Muscle layer of colon (tissue), 2 donors: ENCODE results near the gene SLC29A1.
A peak's percentile ranks its signal among the peaks of the same experiment; 100 is the strongest.

Experiments
- H3K27ac ChIP-seq: one replicate; pipeline ENCODE4 v1.7.0; 2013; ENCODE audit warnings: low read depth, mild to moderate bottlenecking, low read length, moderate library complexity
- H3K27me3 ChIP-seq, 2 donors: one replicate each; pipeline ENCODE4 v1.7.0; 2013; ENCODE audit warnings: low read length in 2 of 2, mild to moderate bottlenecking in 2 of 2; ENCODE audit not compliant: insufficient read depth in 2 of 2, control insufficient read depth in 1 of 2
- H3K36me3 ChIP-seq: one replicate; pipeline ENCODE4 v1.7.0; 2013; ENCODE audit warnings: mild to moderate bottlenecking, low read length; ENCODE audit not compliant: insufficient read depth
- H3K4me1 ChIP-seq: one replicate; pipeline ENCODE4 v1.7.0; 2013; ENCODE audit warnings: mild to moderate bottlenecking, low read length; ENCODE audit not compliant: insufficient read depth
- H3K4me3 ChIP-seq, 2 donors: one replicate each; pipeline ENCODE4 v1.7.0; 2013; ENCODE audit warnings: low read length in 2 of 2, low read depth in 1 of 2, mild to moderate bottlenecking in 1 of 2, moderate library complexity in 1 of 2
- H3K9ac ChIP-seq: one replicate; pipeline ENCODE4 v1.7.0; 2013; ENCODE audit warnings: low read length
- H3K9me3 ChIP-seq: one replicate; pipeline ENCODE4 v1.7.0; 2013; ENCODE audit warnings: mild to moderate bottlenecking, low read length
- donor health status: abdominal sarcoma.
- donor health status: Adenocarcinoma of cecum.

SLC29A1 gene

DNA sequence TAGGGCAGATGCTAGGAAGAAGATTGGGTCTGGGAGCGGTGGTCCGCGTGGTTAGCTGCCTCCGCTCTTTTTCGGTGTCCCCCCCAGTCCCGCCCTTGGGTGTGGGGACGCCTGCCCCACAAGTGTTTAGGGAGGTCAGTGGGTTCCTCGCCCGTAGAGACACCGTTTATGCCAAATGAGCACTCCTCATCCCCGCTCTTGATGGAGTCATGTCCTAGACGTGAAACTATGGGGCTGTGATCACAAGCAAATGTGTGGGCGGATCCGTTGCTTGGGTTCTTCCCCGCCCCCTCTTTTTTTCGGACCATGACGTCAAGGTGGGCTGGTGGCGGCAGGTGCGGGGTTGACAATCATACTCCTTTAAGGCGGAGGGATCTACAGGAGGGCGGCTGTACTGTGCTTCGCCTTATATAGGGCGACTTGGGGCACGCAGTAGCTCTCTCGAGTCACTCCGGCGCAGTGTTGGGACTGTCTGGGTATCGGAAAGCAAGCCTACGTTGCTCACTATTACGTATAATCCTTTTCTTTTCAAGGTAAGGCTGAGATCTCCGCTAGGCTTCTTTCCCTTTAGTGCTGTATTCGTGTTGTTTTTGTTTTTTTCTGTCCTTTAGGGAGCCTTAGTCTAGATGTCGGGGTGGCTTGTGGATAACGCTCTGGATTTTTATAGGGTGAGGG, 23.4 kb downstream of the SLC29A1 start, which contains the start of gene HSP90AB1:
Gene HSP90AB1 (plus strand): TSS at position 439 of the 675 bp plus-strand sequence. CDS start 1,529 bp downstream, outside the sequence.
- Histone ChIP-seq H3K4me1 (peaks cover 16% of the 10 kb centered on the region), H3K27me3 (no peaks in the 10 kb centered on the region), H3K9me3 (no peaks in the 10 kb centered on the region), H3K4me3 (peak within 1 kb of the TSS; percentile 85 to 94), H3K36me3 (peaks cover 33% of the 10 kb centered on the region), H3K27ac (peak within 1 kb of the TSS; percentile 97), H3K9ac (peak within 1 kb of the TSS; percentile 73)

- Histone ChIP-seq H3K36me3 (peaks cover 38% of the 10 kb centered on the region), H3K9me3 (no peaks in the 10 kb centered on the region), H3K4me3 (peak overlapping the region; percentile 85 to 94), H3K27me3 (no peaks in the 10 kb centered on the region), H3K9ac (peak overlapping the region; percentile 73), H3K27ac (peak overlapping the region; percentile 97), H3K4me1 (peaks cover 16% of the 10 kb centered on the region)
Observed at GRCh38 chr6:44247338-44248302, 24.2 kb downstream of the SLC29A1 start.

GRCh38 chr6:44248579-44248978, 25.2 kb downstream of the SLC29A1 start:
- peaks cover 16% of the 10 kb centered on the region for H3K4me1 ChIP-seq
- peaks cover 47% of the 10 kb centered on the region for H3K36me3 ChIP-seq
- peak overlapping the region; percentile 97 for H3K27ac ChIP-seq
- H3K4me3 ChIP-seq = peak overlapping the region; percentile 85 to 94
- H3K9me3 ChIP-seq = no peaks in the 10 kb centered on the region
- H3K27me3 ChIP-seq = no peaks in the 10 kb centered on the region
- peak overlapping the region; percentile 73 for H3K9ac ChIP-seq

DNA sequence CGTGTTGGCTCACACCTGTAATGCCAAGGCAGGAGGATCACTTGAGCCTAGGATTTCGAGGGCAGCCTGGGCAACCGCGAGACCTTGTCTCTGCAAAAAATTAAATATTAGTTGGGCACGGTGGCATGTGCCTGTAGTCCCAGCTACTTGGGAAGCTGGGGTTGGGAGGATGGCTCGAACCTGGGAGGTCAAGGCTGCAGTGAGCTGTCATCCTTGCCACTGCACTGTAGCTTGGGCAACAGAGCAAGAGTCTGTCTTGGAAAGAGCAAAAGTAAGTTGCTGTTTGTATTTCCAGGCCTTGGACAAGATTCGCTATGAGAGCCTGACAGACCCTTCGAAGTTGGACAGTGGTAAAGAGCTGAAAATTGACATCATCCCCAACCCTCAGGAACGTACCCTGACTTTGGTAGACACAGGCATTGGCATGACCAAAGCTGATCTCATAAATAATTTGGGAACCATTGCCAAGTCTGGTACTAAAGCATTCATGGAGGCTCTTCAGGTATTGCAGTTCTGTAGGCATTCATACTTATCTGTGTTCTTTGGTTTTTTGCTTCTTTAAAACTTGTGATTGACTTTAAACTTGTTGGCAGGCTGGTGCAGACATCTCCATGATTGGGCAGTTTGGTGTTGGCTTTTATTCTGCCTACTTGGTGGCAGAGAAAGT, 25.8 kb downstream of the SLC29A1 start:
- Histone ChIP-seq H3K4me3 (no peak overlapping the region), H3K9ac (no peak overlapping the region), H3K36me3 (peaks cover 53% of the 10 kb centered on the region), H3K27ac (no peak overlapping the region), H3K4me1 (peaks cover 16% of the 10 kb centered on the region), H3K9me3 (no peaks in the 10 kb centered on the region), H3K27me3 (no peaks in the 10 kb centered on the region)

DNA sequence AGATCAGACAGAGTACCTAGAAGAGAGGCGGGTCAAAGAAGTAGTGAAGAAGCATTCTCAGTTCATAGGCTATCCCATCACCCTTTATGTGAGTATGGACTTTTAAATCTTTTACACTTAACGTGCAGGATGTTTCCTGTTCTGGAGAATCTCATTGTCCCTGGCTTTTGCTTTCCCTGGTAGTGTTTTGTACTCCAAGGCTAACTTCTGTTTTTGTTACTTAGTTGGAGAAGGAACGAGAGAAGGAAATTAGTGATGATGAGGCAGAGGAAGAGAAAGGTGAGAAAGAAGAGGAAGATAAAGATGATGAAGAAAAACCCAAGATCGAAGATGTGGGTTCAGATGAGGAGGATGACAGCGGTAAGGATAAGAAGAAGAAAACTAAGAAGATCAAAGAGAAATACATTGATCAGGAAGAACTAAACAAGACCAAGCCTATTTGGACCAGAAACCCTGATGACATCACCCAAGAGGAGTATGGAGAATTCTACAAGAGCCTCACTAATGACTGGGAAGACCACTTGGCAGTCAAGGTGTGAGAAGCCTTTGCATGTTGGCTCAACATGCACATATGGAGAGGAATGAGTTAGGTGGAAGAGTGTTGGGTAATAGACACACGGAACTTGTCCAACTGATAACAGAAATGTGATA, 26.8 kb downstream of the SLC29A1 start:
- Histone ChIP-seq H3K4me1 (peaks cover 16% of the 10 kb centered on the region), H3K27ac (no peak overlapping the region), H3K9ac (no peak overlapping the region), H3K4me3 (no peak overlapping the region), H3K36me3 (peaks cover 63% of the 10 kb centered on the region), H3K9me3 (no peaks in the 10 kb centered on the region), H3K27me3 (no peaks in the 10 kb centered on the region)

DNA sequence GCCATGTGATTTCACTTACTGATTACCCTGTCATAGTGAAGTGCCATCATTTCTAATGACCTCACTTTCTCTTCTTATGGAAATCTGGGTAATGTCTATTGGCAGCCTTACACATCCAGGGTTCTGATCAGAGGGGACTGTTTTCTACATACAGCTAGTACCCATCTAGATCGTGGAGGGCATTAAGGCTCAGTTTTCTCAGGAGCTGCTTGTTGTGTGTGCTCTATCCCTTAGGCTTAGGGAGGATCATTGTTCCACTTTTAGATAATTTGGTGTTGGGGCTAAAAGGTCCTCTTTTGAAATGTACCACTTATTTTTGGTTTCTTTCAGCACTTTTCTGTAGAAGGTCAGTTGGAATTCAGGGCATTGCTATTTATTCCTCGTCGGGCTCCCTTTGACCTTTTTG, 27.3 kb downstream of the SLC29A1 start:
- Histone ChIP-seq H3K9me3 (no peaks in the 10 kb centered on the region), H3K27me3 (no peaks in the 10 kb centered on the region), H3K4me3 (no peak overlapping the region), H3K36me3 (peaks cover 63% of the 10 kb centered on the region), H3K4me1 (peaks cover 16% of the 10 kb centered on the region), H3K9ac (no peak overlapping the region), H3K27ac (no peak overlapping the region)

- Histone ChIP-seq H3K9me3 (no peaks in the 10 kb centered on the region), H3K27me3 (no peaks in the 10 kb centered on the region), H3K4me1 (peaks cover 27% of the 10 kb centered on the region), H3K4me3 (no peak overlapping the region), H3K36me3 (peaks cover 63% of the 10 kb centered on the region), H3K9ac (no peak overlapping the region), H3K27ac (no peak overlapping the region)
Observed at GRCh38 chr6:44251576-44252524, 28.5 kb downstream of the SLC29A1 start.

- Histone ChIP-seq H3K4me1 (peaks cover 29% of the 10 kb centered on the region), H3K9ac (no peak overlapping the region), H3K4me3 (no peak overlapping the region), H3K27me3 (no peaks in the 10 kb centered on the region), H3K36me3 (peaks cover 63% of the 10 kb centered on the region), H3K9me3 (no peaks in the 10 kb centered on the region), H3K27ac (no peak overlapping the region)
Observed at GRCh38 chr6:44253307-44254101, 30.1 kb downstream of the SLC29A1 start.

DNA sequence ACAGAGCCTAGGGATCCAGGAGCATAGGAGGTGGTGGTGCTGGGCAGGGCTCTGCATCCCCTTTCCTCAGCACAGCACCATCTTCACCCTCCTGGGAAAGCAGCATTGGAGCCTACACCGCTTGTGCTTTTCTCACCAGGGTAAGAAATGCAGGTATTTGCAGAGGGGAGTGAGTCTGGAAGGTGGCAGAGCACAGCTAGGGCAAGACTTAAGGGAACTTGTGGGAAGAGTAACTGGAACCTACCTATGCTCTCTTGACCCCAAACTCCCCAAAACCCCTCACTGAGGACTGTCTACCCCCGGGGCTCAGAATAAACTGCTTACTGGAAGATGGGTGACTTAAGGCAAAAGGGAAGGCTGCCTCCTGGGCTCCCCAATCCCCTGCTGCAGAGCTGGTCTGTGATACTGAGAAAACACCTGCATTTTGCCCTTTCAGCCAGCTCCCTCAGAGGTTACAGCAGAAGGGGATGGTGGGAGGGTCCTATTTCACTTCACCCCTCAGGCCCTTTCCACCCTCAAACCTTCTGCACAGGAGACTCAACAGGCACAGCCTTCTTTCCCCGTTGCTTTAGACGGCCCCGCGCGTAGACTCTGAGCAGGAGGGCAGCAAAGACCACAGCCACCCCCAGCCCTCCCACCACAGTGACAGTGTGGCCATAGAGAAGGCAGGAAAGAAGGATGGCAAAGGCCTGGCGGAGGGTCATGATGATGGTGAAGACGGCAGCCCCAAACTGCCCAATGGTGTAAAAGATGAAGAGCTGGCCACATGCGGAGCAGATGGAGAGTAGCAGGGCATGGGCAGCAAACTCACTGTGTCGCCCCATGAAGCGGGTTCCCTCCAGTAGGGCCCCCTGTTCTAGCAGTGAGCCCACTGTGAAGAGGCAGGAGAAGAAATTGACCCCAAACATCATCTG, 31.1 kb downstream of the SLC29A1 start:
- Histone ChIP-seq H3K9me3 (no peaks in the 10 kb centered on the region), H3K4me3 (no peak overlapping the region), H3K27me3 (no peaks in the 10 kb centered on the region), H3K4me1 (peaks cover 20% of the 10 kb centered on the region), H3K27ac (no peak overlapping the region), H3K9ac (no peak overlapping the region), H3K36me3 (peaks cover 54% of the 10 kb centered on the region)
